GM19025 (cell line): ENCODE data around the gene MADCAM1.

ENCODE experiments used
- ATAC-seq: cut with Tn5 transposase; IDR thresholded peaks from one replicate; pipeline ENCODE4 v1.9.1; 2021; ENCODE audit warnings: mild to moderate bottlenecking, low read depth, moderate library complexity; ENCODE audit not compliant: unreplicated experiment

The MADCAM1 gene

GRCh38 chr19:543910-544608, 47.8 kb downstream of the MADCAM1 start, which contains the start of gene GZMM:
Gene GZMM (plus strand): TSS chr19:544053. CDS start chr19:544072, 19 bp downstream.
- no peak for ATAC-seq

GRCh38 chr19:547117-547516, 50.8 kb downstream of the MADCAM1 start:
- no peak for ATAC-seq

GRCh38 chr19:547836-548720, 51.8 kb downstream of the MADCAM1 start:
- ATAC-seq, result no peak

- no peak for ATAC-seq
These were observed 52.9 kb downstream of the MADCAM1 start for GRCh38 chr19:548886-549830.

- no peak for ATAC-seq
These were observed 58.5 kb downstream of the MADCAM1 start for GRCh38 chr19:554817-555216.
